ENCODE data around the gene SLC9B1.
"Not testable (repeated sequence)": the region's sequence is repeated elsewhere in the genome, so short reads cannot be mapped to it uniquely, and the experiment has no call there.

The SLC9B1 gene

GRCh38 chr4:102883278-102883677, 136.2 kb downstream of the SLC9B1 start:
- Histone ChIP-seq H3K56ac (ENCODE audit: low read length) (no peak overlapping the region), H3K27ac (ENCODE audit: low read depth, low read length) (no peak overlapping the region), H3K4me1 (ENCODE audit: control insufficient read depth, low read depth, low read length) (no peaks in the 10 kb centered on the region), H3K9ac (ENCODE audit: low read length) (no peak overlapping the region), H3K79me1 (ENCODE audit: low read length) (no peaks in the 10 kb centered on the region), H2BK120ac (ENCODE audit: low read depth, low read length) (no peak overlapping the region), H2BK5ac (ENCODE audit: low read length) (no peak overlapping the region), H3K4me3 (ENCODE audit: low read length) (no peak overlapping the region), H4K5ac (ENCODE audit: low read length) (no peak overlapping the region), H2BK15ac (replicated peaks; ENCODE audit: low read depth) (no peak overlapping the region), H3K18ac (ENCODE audit: low read length) (no peak overlapping the region), H3K4ac (ENCODE audit: low read depth, low read length) (no peak overlapping the region), H2AK5ac (ENCODE audit: low read length) (no peak overlapping the region), H3K4me2 (ENCODE audit: low read length) (no peak overlapping the region), H4K8ac (ENCODE audit: low read depth, low read length) (no peak overlapping the region), H3K36me3 (ENCODE audit: control insufficient read depth, insufficient read depth, low read length) (no peaks in the 10 kb centered on the region), H3K27me3 (ENCODE audit: insufficient read depth, low read length, poor library complexity) (no peaks in the 10 kb centered on the region), H3K79me2 (ENCODE audit: control insufficient read depth, insufficient read depth, low read length) (no peaks in the 10 kb centered on the region), H3K23ac (ENCODE audit: low read length) (no peak overlapping the region)
- no CpG with 5 or more reads among the region's 2 CpGs for WGBS (ENCODE audit: extremely low coverage, insufficient coverage, low lambda C conversion rate)
- no peak for DNase-seq

- Histone ChIP-seq H4K5ac (ENCODE audit: low read length) (no peak overlapping the region), H3K4me2 (ENCODE audit: low read length) (no peak overlapping the region), H3K27ac (ENCODE audit: low read depth, low read length) (no peak overlapping the region), H3K36me3 (ENCODE audit: control insufficient read depth, insufficient read depth, low read length) (peaks cover 1% of the 10 kb centered on the region), H3K23ac (ENCODE audit: low read length) (no peak overlapping the region), H3K18ac (ENCODE audit: low read length) (no peak overlapping the region), H2AK5ac (ENCODE audit: low read length) (no peak overlapping the region), H3K9ac (ENCODE audit: low read length) (no peak overlapping the region), H2BK120ac (ENCODE audit: low read depth, low read length) (no peak overlapping the region), H3K4me1 (ENCODE audit: control insufficient read depth, low read depth, low read length) (no peaks in the 10 kb centered on the region), H3K27me3 (ENCODE audit: insufficient read depth, low read length, poor library complexity) (no peaks in the 10 kb centered on the region), H3K4me3 (ENCODE audit: low read length) (no peak overlapping the region), H4K8ac (ENCODE audit: low read depth, low read length) (no peak overlapping the region), H3K56ac (ENCODE audit: low read length) (no peak overlapping the region), H3K79me2 (ENCODE audit: control insufficient read depth, insufficient read depth, low read length) (no peaks in the 10 kb centered on the region), H2BK15ac (replicated peaks; ENCODE audit: low read depth) (no peak overlapping the region), H2BK5ac (ENCODE audit: low read length) (no peak overlapping the region), H3K4ac (ENCODE audit: low read depth, low read length) (no peak overlapping the region), H3K79me1 (ENCODE audit: low read length) (no peaks in the 10 kb centered on the region)
- DNase-seq: no peak
- WGBS (ENCODE audit: extremely low coverage, insufficient coverage, low lambda C conversion rate): no CpG with 5 or more reads among the region's 1 CpG
These were observed 138.2 kb downstream of the SLC9B1 start for GRCh38 chr4:102881343-102881742.

- Histone ChIP-seq H2BK5ac (ENCODE audit: low read length) (no peak overlapping the region), H3K27me3 (ENCODE audit: insufficient read depth, low read length, poor library complexity) (no peaks in the 10 kb centered on the region), H3K27ac (ENCODE audit: low read depth, low read length) (no peak overlapping the region), H2AK5ac (ENCODE audit: low read length) (no peak overlapping the region), H3K4me3 (ENCODE audit: low read length) (no peak overlapping the region), H3K23ac (ENCODE audit: low read length) (no peak overlapping the region), H3K4me2 (ENCODE audit: low read length) (no peak overlapping the region), H4K8ac (ENCODE audit: low read depth, low read length) (no peak overlapping the region), H3K56ac (ENCODE audit: low read length) (no peak overlapping the region), H3K36me3 (ENCODE audit: control insufficient read depth, insufficient read depth, low read length) (peaks cover 1% of the 10 kb centered on the region), H3K18ac (ENCODE audit: low read length) (no peak overlapping the region), H3K4me1 (ENCODE audit: control insufficient read depth, low read depth, low read length) (no peaks in the 10 kb centered on the region), H3K9ac (ENCODE audit: low read length) (no peak overlapping the region), H2BK120ac (ENCODE audit: low read depth, low read length) (no peak overlapping the region), H4K5ac (ENCODE audit: low read length) (no peak overlapping the region), H3K79me2 (ENCODE audit: control insufficient read depth, insufficient read depth, low read length) (peaks cover 2% of the 10 kb centered on the region), H3K79me1 (ENCODE audit: low read length) (peaks cover 4% of the 10 kb centered on the region), H2BK15ac (replicated peaks; ENCODE audit: low read depth) (no peak overlapping the region), H3K4ac (ENCODE audit: low read depth, low read length) (no peak overlapping the region)
- peak; percentile 62 for DNase-seq
- no CpG with 5 or more reads among the region's 3 CpGs for WGBS (ENCODE audit: extremely low coverage, insufficient coverage, low lambda C conversion rate)
These were observed 140.6 kb downstream of the SLC9B1 start for GRCh38 chr4:102878901-102879300.

- H3K4me3 ChIP-seq (ENCODE audit: low read length); H3K9ac ChIP-seq (ENCODE audit: low read length); H2AK5ac ChIP-seq (ENCODE audit: low read length); H2BK120ac ChIP-seq (ENCODE audit: low read depth, low read length); H3K27ac ChIP-seq (ENCODE audit: low read depth, low read length); H4K8ac ChIP-seq (ENCODE audit: low read depth, low read length); H2BK5ac ChIP-seq (ENCODE audit: low read length); H3K18ac ChIP-seq (ENCODE audit: low read length); H3K36me3 ChIP-seq (ENCODE audit: control insufficient read depth, insufficient read depth, low read length); DNase-seq; H3K4ac ChIP-seq (ENCODE audit: low read depth, low read length); H3K4me1 ChIP-seq (ENCODE audit: control insufficient read depth, low read depth, low read length); H3K79me1 ChIP-seq (ENCODE audit: low read length); H4K5ac ChIP-seq (ENCODE audit: low read length); H3K23ac ChIP-seq (ENCODE audit: low read length); H3K56ac ChIP-seq (ENCODE audit: low read length); H3K4me2 ChIP-seq (ENCODE audit: low read length); H3K27me3 ChIP-seq (ENCODE audit: insufficient read depth, low read length, poor library complexity); H3K79me2 ChIP-seq (ENCODE audit: control insufficient read depth, insufficient read depth, low read length); H2BK15ac ChIP-seq (replicated peaks; ENCODE audit: low read depth): not testable (repeated sequence)
- no CpG with 5 or more reads among the region's 4 CpGs for WGBS (ENCODE audit: extremely low coverage, insufficient coverage, low lambda C conversion rate)
These were observed 141.2 kb downstream of the SLC9B1 start for GRCh38 chr4:102878349-102878748.

GRCh38 chr4:102877477-102878106, 141.9 kb downstream of the SLC9B1 start:
- WGBS (ENCODE audit: extremely low coverage, insufficient coverage, low lambda C conversion rate): no CpG with 5 or more reads among the region's 3 CpGs
- not testable (repeated sequence) for H3K36me3 ChIP-seq (ENCODE audit: control insufficient read depth, insufficient read depth, low read length); DNase-seq

GRCh38 chr4:102871772-102872171, 147.7 kb downstream of the SLC9B1 start:
- peak; percentile 6 for DNase-seq
- no peak overlapping the region for H2BK15ac ChIP-seq (replicated peaks; ENCODE audit: low read depth)
- no CpG with 5 or more reads among the region's 2 CpGs for WGBS (ENCODE audit: extremely low coverage, insufficient coverage, low lambda C conversion rate)
- no peak overlapping the region for H3K4me2 ChIP-seq (ENCODE audit: low read length)
- H2BK120ac ChIP-seq (ENCODE audit: low read depth, low read length): no peak overlapping the region
- H3K36me3 ChIP-seq (ENCODE audit: control insufficient read depth, insufficient read depth, low read length): peaks cover 1% of the 10 kb centered on the region
- H3K79me1 ChIP-seq (ENCODE audit: low read length): peaks cover 6% of the 10 kb centered on the region
- no peak overlapping the region for H3K18ac ChIP-seq (ENCODE audit: low read length)
- no peak overlapping the region for H2BK5ac ChIP-seq (ENCODE audit: low read length)
- H3K4ac ChIP-seq (ENCODE audit: low read depth, low read length): no peak overlapping the region
- no peak overlapping the region for H4K5ac ChIP-seq (ENCODE audit: low read length)
- no peaks in the 10 kb centered on the region for H3K4me1 ChIP-seq (ENCODE audit: control insufficient read depth, low read depth, low read length)
- H3K79me2 ChIP-seq (ENCODE audit: control insufficient read depth, insufficient read depth, low read length): peaks cover 12% of the 10 kb centered on the region
- H3K9ac ChIP-seq (ENCODE audit: low read length): no peak overlapping the region
- no peaks in the 10 kb centered on the region for H3K27me3 ChIP-seq (ENCODE audit: insufficient read depth, low read length, poor library complexity)
- no peak overlapping the region for H3K27ac ChIP-seq (ENCODE audit: low read depth, low read length)
- H4K8ac ChIP-seq (ENCODE audit: low read depth, low read length): no peak overlapping the region
- H3K23ac ChIP-seq (ENCODE audit: low read length): no peak overlapping the region
- no peak overlapping the region for H2AK5ac ChIP-seq (ENCODE audit: low read length)
- no peak overlapping the region for H3K4me3 ChIP-seq (ENCODE audit: low read length)
- no peak overlapping the region for H3K56ac ChIP-seq (ENCODE audit: low read length)

More at GRCh38 chr4:102877477-102878106, 141.9 kb downstream of the SLC9B1 start:
- not testable (repeated sequence) for H2BK5ac ChIP-seq (ENCODE audit: low read length); H2BK15ac ChIP-seq (replicated peaks; ENCODE audit: low read depth); H3K9ac ChIP-seq (ENCODE audit: low read length); H3K27ac ChIP-seq (ENCODE audit: low read depth, low read length); H2AK5ac ChIP-seq (ENCODE audit: low read length); H3K23ac ChIP-seq (ENCODE audit: low read length); H2BK120ac ChIP-seq (ENCODE audit: low read depth, low read length); H3K27me3 ChIP-seq (ENCODE audit: insufficient read depth, low read length, poor library complexity); H4K5ac ChIP-seq (ENCODE audit: low read length); H3K4me3 ChIP-seq (ENCODE audit: low read length); H3K56ac ChIP-seq (ENCODE audit: low read length); H3K18ac ChIP-seq (ENCODE audit: low read length); H3K79me2 ChIP-seq (ENCODE audit: control insufficient read depth, insufficient read depth, low read length); H3K4ac ChIP-seq (ENCODE audit: low read depth, low read length); H4K8ac ChIP-seq (ENCODE audit: low read depth, low read length); H3K4me1 ChIP-seq (ENCODE audit: control insufficient read depth, low read depth, low read length); H3K79me1 ChIP-seq (ENCODE audit: low read length); H3K4me2 ChIP-seq (ENCODE audit: low read length)

All from mesendoderm (in vitro differentiated cells).